GM11168 (cell line): ENCODE results near the gene LSM2.
"Not testable (repeated sequence)": the region's sequence is repeated elsewhere in the genome, so short reads cannot be mapped to it uniquely, and the experiment has no call there.

Experiments
- in situ Hi-C: fragments of 300-500 bp; cut with MboI; formaldehyde crosslinking; loops from one replicate; pipeline ENCODE4 v1.12.0; 2022; ENCODE audit warnings: low sequenced_read_pairs; ENCODE audit not compliant: unreplicated experiment

The LSM2 gene

GRCh38 chr6:31801031-31801927 is 5.5 kb downstream of the LSM2 start:
- in situ Hi-C loops, result not testable (repeated sequence)

DNA sequence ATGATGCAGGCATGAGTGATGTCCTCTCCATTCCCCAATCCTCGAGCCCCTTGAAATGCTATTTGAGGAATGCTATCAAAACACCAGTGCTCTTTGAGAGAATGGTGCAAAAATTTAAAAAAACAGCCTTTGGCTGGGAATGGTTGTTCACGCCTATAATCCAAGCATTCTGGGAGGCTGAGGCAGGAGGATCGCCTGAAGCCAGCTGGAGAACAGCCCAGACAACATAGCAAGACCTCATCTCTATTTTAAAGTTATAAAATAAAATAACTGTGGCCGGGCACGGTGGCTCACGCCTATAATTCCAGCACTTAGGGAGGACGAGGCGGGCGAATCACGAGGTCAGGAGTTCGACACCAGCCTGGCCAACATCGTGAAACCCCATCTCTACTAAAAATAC is 7.0 kb downstream of the LSM2 start:
- in situ Hi-C loops, result no loop called here

DNA sequence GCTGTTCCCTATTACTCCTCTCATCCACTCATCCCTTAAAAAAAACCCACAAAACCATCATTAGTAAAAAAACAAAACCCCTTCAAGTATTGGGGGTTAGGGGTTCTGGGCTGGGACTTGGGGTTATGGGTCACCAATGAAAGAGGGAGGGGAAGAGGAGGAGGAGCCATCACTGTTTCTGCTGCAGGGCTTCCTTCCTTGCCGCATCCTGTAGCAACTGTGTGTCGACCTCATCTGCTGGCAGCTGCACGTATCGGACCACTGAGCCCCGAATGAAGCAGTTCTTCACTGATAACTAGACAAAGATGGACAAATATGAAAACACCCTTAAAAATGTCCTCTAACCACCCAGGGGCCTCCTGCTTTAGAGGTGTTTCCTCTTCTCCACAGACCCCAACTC is 9.2 kb downstream of the LSM2 start:
- in situ Hi-C loops, result no loop called here

DNA sequence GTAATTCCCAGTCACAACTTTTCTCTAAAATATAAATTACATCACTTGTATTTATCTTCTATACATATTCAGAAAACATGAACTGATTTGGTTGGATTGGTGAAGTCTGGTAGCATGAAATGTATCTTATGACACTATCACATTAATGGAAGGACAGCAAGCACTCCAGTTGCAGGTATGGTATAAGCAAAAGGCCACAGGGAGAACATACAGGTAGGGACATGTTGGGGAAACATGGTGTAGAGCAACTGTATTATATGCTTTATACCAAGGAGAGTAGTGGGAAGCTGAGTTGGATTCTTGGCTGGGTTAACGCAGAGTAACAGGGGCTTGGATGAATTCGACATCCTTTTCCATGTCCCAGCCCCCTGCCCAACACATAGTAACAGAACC is 9.8 kb downstream of the LSM2 start:
- in situ Hi-C loops, result no loop called here

DNA sequence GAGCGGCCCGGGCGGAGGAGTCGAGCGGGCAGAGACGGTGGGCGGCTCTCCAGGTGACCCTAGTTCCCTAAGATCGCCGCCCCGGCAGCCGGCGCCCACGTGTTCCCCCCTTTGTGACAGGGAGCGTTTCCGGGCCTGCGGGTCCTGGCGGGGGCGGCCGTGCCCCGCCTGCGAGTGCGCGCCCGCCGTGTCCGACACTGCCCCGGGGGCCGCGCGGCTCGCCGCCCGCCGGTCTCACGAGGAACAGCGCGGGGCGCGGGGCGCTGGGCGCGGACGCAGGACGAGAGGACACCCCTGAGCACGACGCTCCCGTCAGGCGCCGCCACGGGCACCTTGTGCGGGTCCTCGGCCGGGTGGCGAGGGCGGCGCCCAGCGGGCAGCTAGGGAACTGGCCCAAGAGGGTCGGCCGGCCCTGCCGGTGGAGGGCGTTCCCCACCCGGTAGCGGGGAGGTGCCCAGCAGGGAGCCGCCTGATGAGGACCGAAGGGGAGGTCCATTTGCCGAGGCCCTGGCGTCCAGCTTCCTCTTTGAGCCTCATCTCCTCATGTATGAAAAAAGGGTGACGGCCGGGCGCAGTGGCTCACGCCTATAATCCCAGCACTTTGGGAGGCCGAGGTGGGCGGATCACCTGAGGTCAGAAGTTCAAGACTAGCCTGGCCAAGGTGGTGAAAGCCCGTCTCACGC is 11.0 kb downstream of the LSM2 start, which contains the start of gene VARS1:
Gene VARS1 (minus strand): TSS at position 137 of the 683 bp plus-strand sequence. CDS start 535 bp downstream, outside the sequence.
- in situ Hi-C loops, result no loop called here

DNA sequence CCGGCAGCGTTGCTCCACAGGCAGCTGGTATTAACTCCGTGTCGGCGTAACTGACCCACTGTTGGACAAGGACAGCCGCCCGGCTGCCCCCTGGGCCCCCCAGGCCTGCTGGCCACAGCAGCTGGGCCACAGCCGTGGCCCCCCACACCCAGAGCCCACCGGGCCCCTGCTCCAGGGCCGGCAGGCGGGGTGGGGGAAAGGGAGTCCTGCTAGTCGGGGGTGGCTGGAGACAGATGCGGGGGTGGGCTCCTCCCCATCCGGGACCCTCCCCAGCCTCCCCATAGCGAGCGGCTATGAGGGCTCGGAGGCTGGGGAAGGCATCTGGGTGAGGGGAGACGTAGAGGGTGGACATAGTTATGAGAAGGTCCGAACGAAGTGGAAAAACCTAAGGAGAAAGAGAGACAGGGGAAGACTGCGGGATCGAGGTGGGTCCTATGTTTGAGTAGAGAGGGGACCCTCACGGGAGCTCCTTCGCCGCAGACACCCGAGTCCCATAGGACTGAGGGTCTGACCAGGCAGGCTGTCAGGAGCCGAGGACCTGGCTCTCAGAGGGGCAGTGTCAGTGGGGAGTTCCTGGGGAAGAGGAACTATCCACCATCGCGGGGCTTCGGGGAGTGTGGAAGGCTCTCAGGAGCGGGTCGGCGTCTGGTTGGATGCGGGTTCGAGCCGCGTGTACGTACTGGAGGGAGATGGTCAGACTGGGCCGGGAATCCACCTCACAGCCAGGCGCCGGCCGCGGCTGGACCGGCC is 11.7 kb downstream of the LSM2 start:
- in situ Hi-C loops, result no loop called here

DNA sequence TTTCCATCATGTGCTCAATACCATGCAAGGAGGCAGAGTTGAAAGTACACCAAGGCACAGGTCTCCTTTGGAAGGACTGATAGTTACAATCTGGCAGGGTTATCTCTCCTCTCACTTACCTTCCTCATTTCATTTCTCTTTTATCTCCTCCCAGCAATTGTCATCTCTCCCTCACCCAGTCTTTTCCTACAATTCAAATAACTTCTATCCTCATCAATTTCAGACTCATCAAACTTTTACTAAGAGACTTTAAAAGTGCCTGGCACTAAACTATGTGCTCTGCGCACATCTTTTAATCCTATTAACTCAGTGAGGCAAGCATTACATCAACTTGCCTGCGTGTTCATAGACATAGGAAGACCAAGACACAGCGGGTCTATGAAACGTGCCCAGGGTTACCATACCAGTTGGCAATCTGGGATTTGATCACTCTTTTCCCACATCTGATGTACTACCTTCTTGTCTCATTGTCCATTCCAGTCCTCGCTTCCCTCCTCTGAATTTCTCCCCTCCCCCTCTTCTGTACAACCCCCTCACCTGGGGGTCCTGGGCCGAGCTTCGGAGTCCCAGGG is 12.4 kb downstream of the LSM2 start:
- in situ Hi-C loops, result no loop called here

GRCh38 chr6:31793927-31794245 is 12.9 kb downstream of the LSM2 start:
- in situ Hi-C loops, result not testable (repeated sequence)

GRCh38 chr6:31792761-31793171 is 14.0 kb downstream of the LSM2 start:
- in situ Hi-C loops, result no loop called here

- in situ Hi-C loops, result no loop called here
These were observed 14.7 kb downstream of the LSM2 start for GRCh38 chr6:31792090-31792374.

DNA sequence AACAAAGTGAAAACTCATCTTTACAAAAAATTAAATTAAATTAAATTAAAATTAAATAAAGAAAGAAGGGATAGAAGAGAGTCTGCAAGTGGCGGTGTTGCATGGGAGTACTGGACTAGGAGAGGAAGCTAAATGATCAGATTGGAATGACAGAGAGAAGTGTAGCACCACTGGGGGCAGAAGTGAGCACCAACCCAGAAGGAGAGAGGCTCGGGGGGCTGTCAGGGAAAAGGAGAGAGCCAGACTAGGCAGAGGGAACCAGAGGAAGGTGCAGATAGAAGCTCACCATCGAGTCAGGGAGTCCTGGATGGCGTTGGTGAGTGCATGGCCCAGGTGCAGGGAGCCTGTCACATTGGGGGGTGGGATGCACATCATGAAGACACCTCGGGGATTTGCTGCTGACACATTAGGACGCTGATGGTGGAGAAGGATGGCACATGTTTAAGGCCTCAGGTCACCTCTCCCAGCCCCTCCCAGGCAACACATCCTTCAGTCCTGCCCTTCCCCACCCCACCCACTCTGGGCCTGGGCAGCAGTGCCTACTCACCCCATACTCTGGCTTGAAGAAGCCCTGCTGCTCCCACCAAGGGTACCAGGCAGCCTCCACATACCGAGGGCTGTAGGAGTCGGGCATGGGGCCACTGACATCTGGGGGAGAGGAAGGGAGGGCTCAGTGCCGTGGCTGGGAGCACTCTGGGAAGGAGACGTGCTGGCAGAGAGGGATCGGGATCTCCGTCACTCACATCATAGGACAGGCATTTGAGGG is 15.3 kb downstream of the LSM2 start:
- in situ Hi-C loops, result no loop called here

DNA sequence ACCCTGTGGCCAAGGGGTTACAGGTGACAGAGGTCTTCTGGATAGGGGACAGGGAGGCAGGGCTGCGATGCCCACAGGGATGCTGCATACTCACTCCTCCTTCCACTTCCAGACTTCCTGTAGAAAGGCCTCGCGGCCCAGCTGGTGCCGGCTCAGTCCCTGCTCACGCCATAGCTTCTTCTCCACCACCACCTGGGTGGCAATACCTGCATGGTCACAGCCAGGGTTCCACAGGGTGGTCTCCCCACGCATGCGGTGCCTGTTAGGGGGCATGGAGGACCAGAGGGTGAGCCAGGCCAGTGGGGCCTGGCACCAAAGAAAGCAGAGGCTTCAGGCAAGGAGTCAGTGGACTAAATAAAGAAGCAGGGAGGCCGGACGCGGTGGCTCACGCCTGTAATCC is 21.3 kb downstream of the LSM2 start:
- in situ Hi-C loops, result no loop called here

GRCh38 chr6:31784098-31784925 is 22.5 kb downstream of the LSM2 start:
- in situ Hi-C loops, result no loop called here

- in situ Hi-C loops, result no loop called here
These were observed 24.5 kb downstream of the LSM2 start for GRCh38 chr6:31782126-31782855.

GRCh38 chr6:31781244-31782125 is 25.3 kb downstream of the LSM2 start:
- in situ Hi-C loops, result no loop called here

- in situ Hi-C loops, result no loop called here
These were observed 26.1 kb downstream of the LSM2 start for GRCh38 chr6:31780507-31781243.

GRCh38 chr6:31779908-31780307 is 26.9 kb downstream of the LSM2 start:
- in situ Hi-C loops, result no loop called here
